GM12864 (cell line): ENCODE results near the gene KLHL6.

Source experiments
- DNase-seq: peaks from one replicate; pipeline ENCODE4 v3.0.0-alpha.2; 2011; ENCODE audit warnings: low read depth
- H3K4me3 ChIP-seq: 2 replicates; pipeline ENCODE4 v1.5.1; 2011; ENCODE audit warnings: mild to moderate bottlenecking, low read depth, low read length, control low read depth
- CTCF ChIP-seq: IDR thresholded peaks from 2 replicates; pipeline ENCODE4 v1.5.1; 2011; ENCODE audit warnings: low read depth, mild to moderate bottlenecking, moderate library complexity, low read length, control low read depth, inconsistent platforms; ENCODE audit errors: missing control alignments

The KLHL6 gene

GRCh38 chr3:183438735-183439134 is 116.8 kb downstream of the KLHL6 start:
- no peak for TF ChIP-seq CTCF
- DNase-seq, result no peak
- H3K4me3 ChIP-seq, result no peak overlapping the region

- no peak overlapping the region for H3K4me3 ChIP-seq
- DNase-seq, result no peak
- TF ChIP-seq CTCF, result no peak
These were observed 117.6 kb downstream of the KLHL6 start for GRCh38 chr3:183437666-183438564.
